Activated CD4-positive, alpha-beta T cell treated with anti-CD3 and anti-CD28 coated beads, Interleukin-2, amount 10 ng/mL, durations not matched to agents 24 days and 14 days (primary cell): ENCODE data around the gene NDUFV3. TPM values are rescaled to one million over a fixed set of nuclear protein-coding genes. Genes with fewer than 3 reads are reported as not detected.
A peak's percentile ranks its signal among the peaks of the same experiment; 100 is the strongest.
"Not testable (repeated sequence)": the region's sequence is repeated elsewhere in the genome, so short reads cannot be mapped to it uniquely, and the experiment has no call there.

Source experiments
- DNase-seq: peaks from one replicate; pipeline ENCODE4 v3.0.0; 2022
- H3K27ac Mint-ChIP-seq: one replicate; pipeline ENCODE4 v1.8.0; 2022; ENCODE audit warnings: mild to moderate bottlenecking, mixed read lengths
- H3K27me3 Mint-ChIP-seq: one replicate; pipeline ENCODE4 v1.8.0; 2022; ENCODE audit warnings: mixed read lengths
- H3K36me3 Mint-ChIP-seq: one replicate; pipeline ENCODE4 v1.8.0; 2022; ENCODE audit warnings: low read depth, mild to moderate bottlenecking, mixed read lengths
- H3K4me1 Mint-ChIP-seq: one replicate; pipeline ENCODE4 v1.8.0; 2021; ENCODE audit warnings: mixed read lengths
- H3K4me3 Mint-ChIP-seq: one replicate; pipeline ENCODE4 v1.8.0; 2022; ENCODE audit warnings: mild to moderate bottlenecking, moderate library complexity, mixed read lengths
- H3K9me3 Mint-ChIP-seq: one replicate; pipeline ENCODE4 v1.8.0; 2021; ENCODE audit warnings: mixed read lengths
- intact Hi-C: fragments of 100-400 bp; cut with micrococcal nuclease; formaldehyde crosslinking; loops from one replicate; pipeline ENCODE4 v1.15.1; 2023
- total RNA-seq: library from RNA; stranded (reverse); gene quantifications from 2 replicates; pipeline ENCODE4 v1.2.3, GENCODE V29; 2022

NDUFV3 gene
- total RNA-seq, 1 donor from 2014 or later, result 41.2 TPM

GRCh38 chr21:42887326-42887725 lies 5.8 kb upstream of the NDUFV3 start:
- Mint-ChIP-seq H3K4me1 (peaks cover 2% of the 10 kb centered on the region), H3K4me3 (no peak overlapping the region), H3K27ac (no peak overlapping the region), H3K9me3 (no peaks in the 10 kb centered on the region), H3K27me3 (no peaks in the 10 kb centered on the region), H3K36me3 (no peaks in the 10 kb centered on the region)
- DNase-seq, result no peak
- intact Hi-C loops, result no loop called here

GRCh38 chr21:42892582-42892930 lies 553 bp upstream of the NDUFV3 start:
- Mint-ChIP-seq H3K27ac (peak overlapping the region; percentile 98), H3K9me3 (no peaks in the 10 kb centered on the region), H3K4me3 (peak overlapping the region; percentile 96), H3K27me3 (no peaks in the 10 kb centered on the region), H3K4me1 (peaks cover 8% of the 10 kb centered on the region), H3K36me3 (peaks cover 8% of the 10 kb centered on the region)
- DNase-seq, result no peak
- intact Hi-C loops, result loop anchor here (2.0 to 5.0 kb wide), 3 partner anchors 300 to 1120 kb away; partner anchors contain the start of gene TRAPPC10

- Mint-ChIP-seq H3K36me3 (peaks cover 33% of the 10 kb centered on the region), H3K4me1 (peaks cover 2% of the 10 kb centered on the region), H3K9me3 (no peaks in the 10 kb centered on the region), H3K4me3 (no peak overlapping the region), H3K27me3 (no peaks in the 10 kb centered on the region), H3K27ac (no peak overlapping the region)
- no peak for DNase-seq
- intact Hi-C loops, result no loop called here
Measured at GRCh38 chr21:42900446-42900845, 7.3 kb downstream of the NDUFV3 start.

DNA sequence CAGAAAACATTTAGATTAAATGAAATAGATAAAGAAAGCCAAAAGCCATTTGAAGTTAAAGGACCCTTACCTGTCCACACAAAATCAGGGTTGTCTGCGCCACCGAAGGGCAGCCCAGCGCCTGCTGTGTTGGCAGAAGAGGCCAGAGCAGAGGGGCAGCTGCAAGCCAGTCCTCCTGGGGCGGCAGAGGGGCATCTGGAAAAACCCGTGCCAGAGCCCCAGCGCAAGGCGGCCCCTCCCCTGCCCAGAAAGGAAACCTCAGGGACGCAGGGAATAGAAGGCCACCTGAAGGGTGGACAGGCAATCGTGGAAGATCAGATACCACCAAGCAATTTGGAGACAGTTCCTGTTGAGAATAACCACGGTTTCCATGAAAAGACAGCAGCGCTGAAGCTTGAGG lies 10.7 kb downstream of the NDUFV3 start:
- no peaks in the 10 kb centered on the region for H3K27me3 Mint-ChIP-seq
- intact Hi-C loops, result no loop called here
- H3K27ac Mint-ChIP-seq, result no peak overlapping the region
- no peak overlapping the region for H3K4me3 Mint-ChIP-seq
- H3K4me1 Mint-ChIP-seq, result peaks cover 3% of the 10 kb centered on the region
- no peaks in the 10 kb centered on the region for H3K9me3 Mint-ChIP-seq
- DNase-seq, result no peak
- peaks cover 31% of the 10 kb centered on the region for H3K36me3 Mint-ChIP-seq

GRCh38 chr21:42905195-42905594 lies 12.1 kb downstream of the NDUFV3 start:
- Mint-ChIP-seq H3K4me3 (no peak overlapping the region), H3K36me3 (peaks cover 33% of the 10 kb centered on the region), H3K4me1 (peaks cover 3% of the 10 kb centered on the region), H3K27ac (no peak overlapping the region), H3K27me3 (no peaks in the 10 kb centered on the region), H3K9me3 (no peaks in the 10 kb centered on the region)
- intact Hi-C loops, result no loop called here
- DNase-seq, result no peak

GRCh38 chr21:42906233-42906632 lies 13.1 kb downstream of the NDUFV3 start:
- Mint-ChIP-seq H3K27me3 (no peaks in the 10 kb centered on the region), H3K27ac (no peak overlapping the region), H3K4me3 (no peak overlapping the region), H3K4me1 (peaks cover 3% of the 10 kb centered on the region), H3K36me3 (peaks cover 36% of the 10 kb centered on the region), H3K9me3 (no peaks in the 10 kb centered on the region)
- intact Hi-C loops, result no loop called here
- DNase-seq, result no peak

DNA sequence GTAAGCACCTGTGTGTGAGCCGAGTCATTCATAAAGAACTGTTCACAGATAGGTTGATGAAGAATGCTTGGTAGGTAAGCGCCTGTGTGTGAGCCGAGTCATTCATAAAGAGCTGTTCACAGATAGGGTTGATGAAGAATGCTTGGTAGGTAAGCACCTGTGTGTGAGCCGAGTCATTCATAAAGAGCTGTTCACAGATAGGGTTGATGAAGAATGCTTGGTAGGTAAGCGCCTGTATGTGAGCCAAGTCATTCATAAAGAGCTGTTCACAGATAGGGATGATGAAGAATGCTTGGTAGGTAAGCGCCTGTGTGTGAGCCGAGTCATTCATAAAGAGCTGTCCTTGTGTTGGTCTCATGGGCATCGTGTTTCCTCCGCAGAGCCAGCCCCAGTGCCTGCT lies 15.4 kb downstream of the NDUFV3 start:
- peaks cover 34% of the 10 kb centered on the region for H3K36me3 Mint-ChIP-seq
- H3K27ac Mint-ChIP-seq, H3K4me3 Mint-ChIP-seq, H3K4me1 Mint-ChIP-seq, DNase-seq, intact Hi-C loops, H3K9me3 Mint-ChIP-seq, H3K27me3 Mint-ChIP-seq: not testable (repeated sequence)

- H3K4me3 Mint-ChIP-seq, DNase-seq, H3K27me3 Mint-ChIP-seq, H3K4me1 Mint-ChIP-seq, H3K9me3 Mint-ChIP-seq, H3K27ac Mint-ChIP-seq, intact Hi-C loops: not testable (repeated sequence)
- peaks cover 18% of the 10 kb centered on the region for H3K36me3 Mint-ChIP-seq
Measured at GRCh38 chr21:42911920-42912319, 18.8 kb downstream of the NDUFV3 start.

GRCh38 chr21:42913476-42913875 lies 20.4 kb downstream of the NDUFV3 start:
- H3K27ac Mint-ChIP-seq, result no peak overlapping the region
- intact Hi-C loops, result no loop called here

DNA sequence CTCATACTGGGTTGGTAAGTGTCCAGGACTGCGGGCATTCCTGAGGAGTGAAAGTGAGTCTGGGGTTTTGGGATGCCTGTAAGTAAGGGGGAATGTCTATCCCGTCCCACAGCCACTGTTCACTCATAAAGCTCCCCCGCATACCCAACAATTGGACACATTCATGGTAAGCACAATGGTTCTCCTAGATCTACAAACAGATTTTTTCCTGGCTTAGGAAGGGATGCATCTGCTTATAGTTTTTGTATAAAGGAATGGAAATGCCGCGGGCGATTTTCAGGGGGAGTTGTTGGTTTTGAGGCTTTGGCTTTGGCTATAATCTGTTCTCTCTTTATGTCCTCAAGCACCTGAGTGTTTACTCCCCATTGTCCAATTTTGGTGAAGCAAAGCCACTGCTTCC lies 25.2 kb downstream of the NDUFV3 start:
- intact Hi-C loops, result no loop called here
- peaks cover 1% of the 10 kb centered on the region for H3K36me3 Mint-ChIP-seq
- no peak overlapping the region for H3K4me3 Mint-ChIP-seq
- peaks cover 2% of the 10 kb centered on the region for H3K4me1 Mint-ChIP-seq
- no peaks in the 10 kb centered on the region for H3K27me3 Mint-ChIP-seq
- no peaks in the 10 kb centered on the region for H3K9me3 Mint-ChIP-seq
- DNase-seq, result no peak
- H3K27ac Mint-ChIP-seq, result no peak overlapping the region

More at GRCh38 chr21:42913476-42913875, 20.4 kb downstream of the NDUFV3 start:
- H3K36me3 Mint-ChIP-seq, result peaks cover 15% of the 10 kb centered on the region
- no peaks in the 10 kb centered on the region for H3K9me3 Mint-ChIP-seq
- no peaks in the 10 kb centered on the region for H3K27me3 Mint-ChIP-seq
- H3K4me3 Mint-ChIP-seq, result no peak overlapping the region
- H3K4me1 Mint-ChIP-seq, result no peaks in the 10 kb centered on the region
- DNase-seq, result no peak

GRCh38 chr21:42921927-42922326 lies 28.8 kb downstream of the NDUFV3 start:
- Mint-ChIP-seq H3K27me3 (no peaks in the 10 kb centered on the region), H3K27ac (no peak overlapping the region), H3K4me1 (peaks cover 22% of the 10 kb centered on the region), H3K4me3 (no peak overlapping the region), H3K9me3 (no peaks in the 10 kb centered on the region), H3K36me3 (no peaks in the 10 kb centered on the region)
- intact Hi-C loops, result no loop called here
- DNase-seq, result no peak

DNA sequence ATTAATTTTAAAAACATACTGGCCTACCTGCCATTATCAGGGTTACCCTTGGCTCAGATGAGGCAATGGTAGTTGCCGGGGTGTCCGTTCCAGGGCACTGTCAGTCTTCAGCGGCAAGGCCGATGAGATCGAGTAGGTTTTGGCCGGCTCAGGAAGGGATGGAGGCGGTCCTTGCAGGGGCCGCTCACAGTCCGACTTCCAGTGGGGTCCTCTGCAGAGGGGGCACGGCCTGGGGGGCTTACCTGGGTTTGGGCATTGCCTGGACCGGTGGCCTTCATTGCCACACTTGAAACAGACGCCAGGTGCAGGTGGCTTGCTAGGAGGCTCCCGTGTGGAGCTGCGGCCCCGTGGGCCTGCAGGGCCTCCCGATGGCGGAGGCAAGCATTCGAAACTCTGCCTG lies 29.8 kb downstream of the NDUFV3 start:
- intact Hi-C loops, result no loop called here
- H3K4me1 Mint-ChIP-seq, result peaks cover 22% of the 10 kb centered on the region
- H3K4me3 Mint-ChIP-seq, result no peak overlapping the region
- no peaks in the 10 kb centered on the region for H3K9me3 Mint-ChIP-seq
- no peaks in the 10 kb centered on the region for H3K27me3 Mint-ChIP-seq
- no peaks in the 10 kb centered on the region for H3K36me3 Mint-ChIP-seq
- no peak overlapping the region for H3K27ac Mint-ChIP-seq
- DNase-seq, result no peak

GRCh38 chr21:42923553-42924432 lies 30.7 kb downstream of the NDUFV3 start:
- intact Hi-C loops, result loop anchor here (1.0 kb wide), 1 partner anchor 723 kb away; no protein-coding TSS in a partner anchor
- peaks cover 22% of the 10 kb centered on the region for H3K4me1 Mint-ChIP-seq
- peak overlapping the region; percentile 87 for H3K27ac Mint-ChIP-seq

GRCh38 chr21:42924433-42924751 lies 31.3 kb downstream of the NDUFV3 start:
- Mint-ChIP-seq H3K4me3 (peak overlapping the region; percentile 75), H3K27ac (peak overlapping the region; percentile 87), H3K4me1 (peaks cover 22% of the 10 kb centered on the region), H3K27me3 (no peaks in the 10 kb centered on the region), H3K36me3 (no peaks in the 10 kb centered on the region), H3K9me3 (no peaks in the 10 kb centered on the region)
- intact Hi-C loops, result loop anchor here (1.0 kb wide), 1 partner anchor 722 kb away; no protein-coding TSS in a partner anchor
- no peak for DNase-seq

More at GRCh38 chr21:42923553-42924432, 30.7 kb downstream of the NDUFV3 start:
- H3K9me3 Mint-ChIP-seq, result no peaks in the 10 kb centered on the region
- no peaks in the 10 kb centered on the region for H3K36me3 Mint-ChIP-seq
- H3K27me3 Mint-ChIP-seq, result no peaks in the 10 kb centered on the region
- peak; percentile 94 for DNase-seq
- peak overlapping the region; percentile 75 for H3K4me3 Mint-ChIP-seq
